ENCODE results near the gene PDE4C. TPM values are rescaled to one million over a fixed set of nuclear protein-coding genes. Genes with fewer than 3 reads are reported as not detected.

The PDE4C gene
- total RNA-seq, 4 donors from 2014 or later = 1.7 to 3.3 TPM; not detected in 2

GRCh38 chr19:18206018-18206417 lies 20.2 kb downstream of the PDE4C start:
- H3K4me3 ChIP-seq = peak overlapping the region in 1 of 2 donors; percentile 75
- DNase-seq = no peak
- H3K27me3 ChIP-seq = no peaks in the 10 kb centered on the region
- no peaks in the 10 kb centered on the region for H3K36me3 ChIP-seq
- H3K27ac ChIP-seq = peak overlapping the region; percentile 98 to 100
- no peak for TF ChIP-seq CTCF (IDR thresholded peaks at IDR 0.05)
- TF ChIP-seq POLR2A (IDR thresholded peaks at IDR 0.05) = no peak
- intact Hi-C loops (cut with DNase I; ENCODE audit: low total_unique reads) = no loop called here
- no peaks in the 10 kb centered on the region for H3K9me3 ChIP-seq
- H3K4me1 ChIP-seq = peaks cover 0 to 7% of the 10 kb centered on the region in 2 donors

- DNase-seq = peak; percentile 85 to 91
- Histone ChIP-seq H3K4me3 (peak overlapping the region; percentile 55 to 75), H3K27me3 (no peaks in the 10 kb centered on the region), H3K36me3 (no peaks in the 10 kb centered on the region), H3K9me3 (no peaks in the 10 kb centered on the region), H3K27ac (peak overlapping the region; percentile 98 to 100), H3K4me1 (peaks cover 0 to 7% of the 10 kb centered on the region in 2 donors)
- intact Hi-C loops (cut with DNase I; ENCODE audit: low total_unique reads) = no loop called here
- TF ChIP-seq POLR2A (IDR thresholded peaks at IDR 0.05) (peak; percentile 54 to 87), CTCF (IDR thresholded peaks at IDR 0.05) (no peak)
Observed at GRCh38 chr19:18205200-18205892, 20.9 kb downstream of the PDE4C start.

- Histone ChIP-seq H3K4me3 (peak overlapping the region; percentile 55 to 75), H3K9me3 (no peaks in the 10 kb centered on the region), H3K4me1 (peaks cover 0 to 7% of the 10 kb centered on the region in 2 donors), H3K36me3 (no peaks in the 10 kb centered on the region), H3K27me3 (no peaks in the 10 kb centered on the region), H3K27ac (peak overlapping the region; percentile 98 to 100)
- DNase-seq = peak; percentile 79 to 84
- TF ChIP-seq CTCF (IDR thresholded peaks at IDR 0.05) (no peak), POLR2A (IDR thresholded peaks at IDR 0.05) (peak; percentile 4 to 67)
- intact Hi-C loops (cut with DNase I; ENCODE audit: low total_unique reads) = no loop called here
Observed at GRCh38 chr19:18204394-18205199, 21.6 kb downstream of the PDE4C start.

- no peaks in the 10 kb centered on the region for H3K27me3 ChIP-seq
- H3K27ac ChIP-seq = peak within 1 kb of the TSS; percentile 98 to 100
- H3K4me3 ChIP-seq = peak within 1 kb of the TSS; percentile 63 to 79
- intact Hi-C loops (cut with DNase I; ENCODE audit: low total_unique reads) = no loop called here
- H3K36me3 ChIP-seq = no peaks in the 10 kb centered on the region
- peak; percentile 100 for DNase-seq
- H3K4me1 ChIP-seq = peaks cover 0 to 7% of the 10 kb centered on the region in 2 donors
- TF ChIP-seq POLR2A (IDR thresholded peaks at IDR 0.05) (peak; percentile 45 to 56), CTCF (IDR thresholded peaks at IDR 0.05) (no peak)
- no peaks in the 10 kb centered on the region for H3K9me3 ChIP-seq
Observed at GRCh38 chr19:18203863-18204393, 22.3 kb downstream of the PDE4C start, which contains the start of gene RAB3A. Gene RAB3A (minus strand): TSS chr19:18204042. CDS start chr19:18202740, 1,302 bp downstream.

All from uterus (tissue), 4 donors.